HepG2 (cell line): ENCODE results near the gene PSPH. TPM values are rescaled to one million over a fixed set of nuclear protein-coding genes. Genes with fewer than 3 reads are reported as not detected.

Experiments used
- ASH2L ChIP-seq: fragments of 300-600, 200-600 bp; sonication (generic); IDR thresholded peaks from 2 replicates; pipeline ENCODE4 v1.7.0; 2017; ENCODE audit warnings: low read depth, mild to moderate bottlenecking, moderate library complexity, mixed read lengths, low read length; ENCODE audit not compliant: insufficient read length
- CHD4 ChIP-seq: fragments of 200-600 bp; sonication (generic); IDR thresholded peaks from 2 replicates; pipeline ENCODE4 v1.7.0; 2017; ENCODE audit warnings: mild to moderate bottlenecking, low read length, borderline replicate concordance
- FOSL1 ChIP-seq: sonication (generic); formaldehyde crosslinking; IDR thresholded peaks from 2 replicates; pipeline ENCODE4 v1.9.0; 2021; ENCODE audit warnings: missing genetic modification reagents, borderline replicate concordance
- HOXA9 ChIP-seq: sonication (generic); formaldehyde crosslinking; IDR thresholded peaks from 2 replicates; pipeline ENCODE4 v1.8.1; 2022; ENCODE audit warnings: missing genetic modification reagents, mild to moderate bottlenecking, moderate library complexity, borderline replicate concordance
- MED1 ChIP-seq: sonication (generic); formaldehyde crosslinking; IDR thresholded peaks from 2 replicates; pipeline ENCODE4 v1.4.0; 2020; ENCODE audit warnings: missing genetic modification reagents
- MTF2 ChIP-seq: sonication (generic); formaldehyde crosslinking; IDR thresholded peaks from 2 replicates; pipeline ENCODE4 v1.5.0; 2020; ENCODE audit warnings: missing genetic modification reagents, borderline replicate concordance
- NFRKB ChIP-seq: fragments of 450-650 bp; IDR thresholded peaks from 2 replicates; pipeline ENCODE4 v1.6.1; 2017
- NFYC ChIP-seq: IDR thresholded peaks from 2 replicates; pipeline ENCODE4 v1.6.1; 2016; ENCODE audit warnings: missing genetic modification reagents, missing compliant biosample characterization
- PHF8 ChIP-seq: sonication (generic); formaldehyde crosslinking; IDR thresholded peaks from 2 replicates; pipeline ENCODE4 v1.5.0; 2020; ENCODE audit warnings: missing genetic modification reagents
- RBM22 ChIP-seq: fragments of 200-400 bp; formaldehyde crosslinking; optimal IDR thresholded peaks from 2 replicates; pipeline ENCODE3; 2017; ENCODE audit warnings: mild to moderate bottlenecking, low read length, moderate library complexity
- REPIN1 ChIP-seq: sonication (generic); formaldehyde crosslinking; IDR thresholded peaks from 2 replicates; pipeline ENCODE4 v1.8.0; 2022; ENCODE audit warnings: missing genetic modification reagents, low read depth, mild to moderate bottlenecking, borderline replicate concordance
- SAP130 ChIP-seq: IDR thresholded peaks from 2 replicates; pipeline ENCODE4 v1.6.1; 2016; ENCODE audit warnings: low read depth
- SOX6 ChIP-seq, 2 experiments: fragments of 450-650 bp in 1 of 2; sonication (generic) in 1 of 2; formaldehyde crosslinking in 1 of 2; IDR thresholded peaks; 2 replicates each; pipeline versions ENCODE4 v1.4.0 to v1.6.1; 2017 to 2020; ENCODE audit warnings: antibody characterized with exemption in 1 of 2, mild to moderate bottlenecking in 1 of 2, missing genetic modification reagents in 1 of 2
- TCF7L2 ChIP-seq: IDR thresholded peaks from 2 replicates; pipeline ENCODE4 v1.6.1; 2011; ENCODE audit warnings: mild to moderate bottlenecking, low read depth, low read length, moderate library complexity
- TEAD3 ChIP-seq: optimal IDR thresholded peaks from 2 replicates; pipeline ENCODE3; 2016; ENCODE audit warnings: borderline replicate concordance
- THYN1 ChIP-seq: sonication (generic); formaldehyde crosslinking; IDR thresholded peaks from 2 replicates; pipeline ENCODE4 v1.8.1; 2023; ENCODE audit warnings: low read depth, mild to moderate bottlenecking, moderate library complexity, missing genetic modification reagents, borderline replicate concordance
- TMF1 ChIP-seq: sonication (generic); formaldehyde crosslinking; IDR thresholded peaks from 2 replicates; pipeline ENCODE4 v1.8.1; 2022; ENCODE audit warnings: low read depth, missing genetic modification reagents
- XRCC5 ChIP-seq: fragments of 200-400 bp; formaldehyde crosslinking; optimal IDR thresholded peaks from 2 replicates; pipeline ENCODE3; 2017; ENCODE audit warnings: mild to moderate bottlenecking, low read length
- ZBTB39 ChIP-seq: sonication (generic); formaldehyde crosslinking; IDR thresholded peaks from 2 replicates; pipeline ENCODE4 v1.5.0; 2020; ENCODE audit warnings: missing genetic modification reagents
- ZBTB42 ChIP-seq: sonication (generic); formaldehyde crosslinking; IDR thresholded peaks from 2 replicates; pipeline ENCODE4 v1.5.0; 2020; ENCODE audit warnings: mild to moderate bottlenecking, missing genetic modification reagents
- ZBTB8A ChIP-seq: sonication (generic); formaldehyde crosslinking; IDR thresholded peaks from 2 replicates; pipeline ENCODE4 v1.4.0; 2020; ENCODE audit warnings: mild to moderate bottlenecking, low read depth, missing genetic modification reagents, borderline replicate concordance
- ZFP41 ChIP-seq: sonication (generic); formaldehyde crosslinking; IDR thresholded peaks from 2 replicates; pipeline ENCODE4 v1.4.0; 2020; ENCODE audit warnings: mild to moderate bottlenecking, missing genetic modification reagents, borderline replicate concordance
- ZNF263 ChIP-seq: sonication (generic); formaldehyde crosslinking; IDR thresholded peaks from 2 replicates; pipeline ENCODE4 v1.4.0; 2020; ENCODE audit warnings: missing genetic modification reagents
- ZNF768 ChIP-seq: sonication (generic); formaldehyde crosslinking; IDR thresholded peaks from 2 replicates; pipeline ENCODE4 v1.4.0; 2020; ENCODE audit warnings: missing genetic modification reagents
- ZNF773 ChIP-seq: sonication (generic); formaldehyde crosslinking; IDR thresholded peaks from 2 replicates; pipeline ENCODE4 v1.4.0; 2020; ENCODE audit warnings: missing genetic modification reagents, borderline replicate concordance
- ZNF891 ChIP-seq: sonication (generic); formaldehyde crosslinking; IDR thresholded peaks from 2 replicates; pipeline ENCODE4 v1.5.0; 2020; ENCODE audit warnings: mild to moderate bottlenecking, missing genetic modification reagents
- ZSCAN12 ChIP-seq: sonication (generic); formaldehyde crosslinking; IDR thresholded peaks from 2 replicates; pipeline ENCODE4 v1.9.0; 2021; ENCODE audit warnings: mild to moderate bottlenecking, missing genetic modification reagents
- polyA plus RNA-seq, 8 experiments: library from polyadenylated mRNA; depleted of rRNA in 3 of 8; stranded (reverse) in 7 of 8; unstranded in 1 of 8; fragments of >200 nt; fragmentation: Illumina TruSeq in 4 of 8; extraction: Trizol in 4 of 8; gene quantifications; 2 replicates each; pipeline versions ENCODE4 v1.2.1 to v1.2.3, GENCODE V29; 2011 to 2016; ENCODE audit warnings: low read depth in 4 of 8, missing spikeins in 1 of 8, mixed read lengths in 1 of 8; ENCODE audit not compliant: insufficient read depth in 1 of 8
- total RNA-seq, 5 experiments: library from RNA; depleted of rRNA; stranded (reverse); fragments of >200 nt; fragmentation: Illumina TruSeq; extraction: Trizol; gene quantifications; 2 replicates each; pipeline ENCODE4 v1.2.3, GENCODE V29; 2016; ENCODE audit warnings: low read depth in 1 of 5
- TF ChIP-seq, protein P1 (sequence below): sonication (generic); formaldehyde crosslinking; IDR thresholded peaks from 2 replicates; pipeline ENCODE4 v1.4.0; 2020; ENCODE audit warnings: missing genetic modification reagents, borderline replicate concordance
- TF ChIP-seq, protein P2 (sequence below): sonication (generic); formaldehyde crosslinking; IDR thresholded peaks from 2 replicates; pipeline ENCODE4 v1.5.1; 2020; ENCODE audit warnings: missing genetic modification reagents, mild to moderate bottlenecking, borderline replicate concordance

The PSPH gene
- total and polyA plus RNA-seq, 2 of the 13 experiments (the other 11 are each of a cell fraction or from before 2014, with no cell fraction given): 85.5 to 124 TPM

GRCh38 chr7:55965100-55965470 is 86.2 kb downstream of the PSPH start (continued):
- TF ChIP-seq, protein P1, sequence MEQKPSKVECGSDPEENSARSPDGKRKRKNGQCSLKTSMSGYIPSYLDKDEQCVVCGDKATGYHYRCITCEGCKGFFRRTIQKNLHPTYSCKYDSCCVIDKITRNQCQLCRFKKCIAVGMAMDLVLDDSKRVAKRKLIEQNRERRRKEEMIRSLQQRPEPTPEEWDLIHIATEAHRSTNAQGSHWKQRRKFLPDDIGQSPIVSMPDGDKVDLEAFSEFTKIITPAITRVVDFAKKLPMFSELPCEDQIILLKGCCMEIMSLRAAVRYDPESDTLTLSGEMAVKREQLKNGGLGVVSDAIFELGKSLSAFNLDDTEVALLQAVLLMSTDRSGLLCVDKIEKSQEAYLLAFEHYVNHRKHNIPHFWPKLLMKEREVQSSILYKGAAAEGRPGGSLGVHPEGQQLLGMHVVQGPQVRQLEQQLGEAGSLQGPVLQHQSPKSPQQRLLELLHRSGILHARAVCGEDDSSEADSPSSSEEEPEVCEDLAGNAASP (CRISPR knock-in tag): peak; percentile 8; the same call in 1 of the 2 replicates
- TF ChIP-seq ZNF263 (CRISPR knock-in tag) (0 out of 2 replicates have a peak, but pooled peaks have one; percentile 26), ZSCAN12 (CRISPR knock-in tag) (0 out of 2 replicates have a peak, but pooled peaks have one; percentile 3), MED1 (CRISPR knock-in tag) (0 out of 2 replicates have a peak, but pooled peaks have one; percentile 1), ZNF773 (CRISPR knock-in tag) (no peak), RBM22 (no peak), ZBTB42 (CRISPR knock-in tag) (0 out of 2 replicates have a peak, but pooled peaks have one; percentile 68), THYN1 (CRISPR knock-in tag) (no peak), ZFP41 (CRISPR knock-in tag) (no peak), XRCC5 (peak; percentile 39), MTF2 (CRISPR knock-in tag) (no peak), REPIN1 (CRISPR knock-in tag) (peak; percentile 30; the same call in 1 of the 2 replicates), PHF8 (no peak), TCF7L2 (no peak), SOX6 (IDR thresholded peaks at IDR 0.05) (no peak), SOX6 (CRISPR knock-in tag; IDR thresholded peaks at IDR 0.05) (0 out of 2 replicates have a peak, but pooled peaks have one; percentile 8), NFYC (CRISPR knock-in tag) (0 out of 2 replicates have a peak, but pooled peaks have one; percentile 2), TEAD3 (CRISPR knock-in tag) (no peak), ZNF891 (CRISPR knock-in tag) (no peak), ASH2L (peak; percentile 60), ZNF768 (CRISPR knock-in tag) (no peak), CHD4 (no peak), FOSL1 (CRISPR knock-in tag) (no peak), NFRKB (no peak), HOXA9 (CRISPR knock-in tag) (no peak), TMF1 (CRISPR knock-in tag) (no peak), ZBTB8A (CRISPR knock-in tag) (no peak), ZBTB39 (CRISPR knock-in tag) (no peak), SAP130 (peak; percentile 9; the same call in 1 of the 2 replicates)
- TF ChIP-seq, protein P2, sequence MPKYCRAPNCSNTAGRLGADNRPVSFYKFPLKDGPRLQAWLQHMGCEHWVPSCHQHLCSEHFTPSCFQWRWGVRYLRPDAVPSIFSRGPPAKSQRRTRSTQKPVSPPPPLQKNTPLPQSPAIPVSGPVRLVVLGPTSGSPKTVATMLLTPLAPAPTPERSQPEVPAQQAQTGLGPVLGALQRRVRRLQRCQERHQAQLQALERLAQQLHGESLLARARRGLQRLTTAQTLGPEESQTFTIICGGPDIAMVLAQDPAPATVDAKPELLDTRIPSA (CRISPR knock-in tag): no peak
